ENCODE measurements around the gene WDFY4. TPM values are rescaled to one million over a fixed set of nuclear protein-coding genes. Genes with fewer than 3 reads are reported as not detected.

WDFY4 gene
- total RNA-seq, 1 experiment from 2014 or later: not detected

GRCh38 chr10:48965460-48965859 is 280.8 kb downstream of the WDFY4 start:
- no peak overlapping the region for H2BK120ac ChIP-seq (ENCODE audit: low read depth, low read length, poor library complexity, severe bottlenecking)
- no peak overlapping the region for H3K27ac Mint-ChIP-seq
- H3K36me3 Mint-ChIP-seq (ENCODE audit: insufficient read depth in 1 of 3, low read depth in 3 of 3): no peaks in the 10 kb centered on the region
- no peak overlapping the region for H3K14ac ChIP-seq (ENCODE audit: insufficient read depth, low read length)
- no peak for DNase-seq
- H2BK15ac ChIP-seq (ENCODE audit: low read depth, low read length): no peak overlapping the region
- H3K27me3 ChIP-seq (ENCODE audit: insufficient read depth, low read length): no peaks in the 10 kb centered on the region
- no peaks in the 10 kb centered on the region for H3K23me2 ChIP-seq (ENCODE audit: insufficient read length, low read depth, low read length, poor library complexity, severe bottlenecking)
- no peaks in the 10 kb centered on the region for H3K9me3 ChIP-seq (ENCODE audit: control insufficient read depth, low read depth, low read length)
- no peak overlapping the region for H2BK5ac ChIP-seq (ENCODE audit: insufficient read length, low read length)
- H4K91ac ChIP-seq (ENCODE audit: insufficient read length, low read depth, low read length): no peak overlapping the region
- H2AK5ac ChIP-seq (ENCODE audit: insufficient read length, low read length): no peak overlapping the region
- no peak overlapping the region for H3K9ac ChIP-seq (ENCODE audit: extremely low read depth, insufficient read length, low read length)
- no peaks in the 10 kb centered on the region for H3K79me2 ChIP-seq (ENCODE audit: insufficient read depth, low read length)
- no peak overlapping the region for H3K23ac ChIP-seq (ENCODE audit: insufficient read length, low read depth, low read length)
- no CpG with 5 or more reads among the region's 4 CpGs for WGBS (ENCODE audit: extremely low coverage, insufficient read length, low lambda C conversion rate)
- H2BK20ac ChIP-seq (ENCODE audit: low read depth, low read length, poor library complexity, severe bottlenecking): no peak overlapping the region
- H3K4me1 ChIP-seq (ENCODE audit: insufficient read depth, low read length): no peaks in the 10 kb centered on the region
- peaks cover 0 to 2% of the 10 kb centered on the region in 2 experiments; a peak in 1 of 5 replicates for H3K9me3 Mint-ChIP-seq
- H4K8ac ChIP-seq (replicated peaks; ENCODE audit: insufficient read length, low read depth, low read length): no peak overlapping the region
- no peak overlapping the region for H2BK12ac ChIP-seq (ENCODE audit: insufficient read length, low read depth, low read length)
- H4K5ac ChIP-seq (ENCODE audit: insufficient read length, low read depth, low read length): no peak overlapping the region
- no peak overlapping the region for H3K4me3 Mint-ChIP-seq
- H3K79me1 ChIP-seq (ENCODE audit: insufficient read depth, low read depth, low read length, poor library complexity, severe bottlenecking): no peaks in the 10 kb centered on the region
- peaks cover 17% of the 10 kb centered on the region for H3K27me3 Mint-ChIP-seq (ENCODE audit: low read depth)
- H3K4ac ChIP-seq (ENCODE audit: low read depth, low read length): no peak overlapping the region
- no peaks in the 10 kb centered on the region for H3K4me1 Mint-ChIP-seq
- no peak overlapping the region for H2AFZ ChIP-seq (ENCODE audit: low read length)
- no peak overlapping the region for H3K56ac ChIP-seq (ENCODE audit: insufficient read length, low read depth, low read length)
- H3T11ph ChIP-seq (ENCODE audit: low read length): no peak overlapping the region
- H3K4me2 ChIP-seq (ENCODE audit: insufficient read depth, insufficient read length, low read length): no peak overlapping the region
- no peak for TF ChIP-seq CTCF (conservative IDR thresholded peaks at IDR 0.05)
- H3K18ac ChIP-seq (ENCODE audit: insufficient read length, low read depth, low read length): no peak overlapping the region
- no peaks in the 10 kb centered on the region for H4K20me1 ChIP-seq (ENCODE audit: control insufficient read depth, insufficient read depth, insufficient read length)
- no peak overlapping the region for H3K27ac ChIP-seq (ENCODE audit: insufficient read length, low read depth, low read length)

Measured in H9 (cell line).